Stomach smooth muscle (tissue), 2 donors: Measurements from ENCODE around the gene TBCD.
A peak's percentile ranks its signal among the peaks of the same experiment; 100 is the strongest.

ENCODE experiments used
- H3K27ac ChIP-seq: one replicate; pipeline ENCODE4 v1.7.0; 2013; ENCODE audit warnings: mild to moderate bottlenecking, low read length, inconsistent platforms
- H3K27me3 ChIP-seq, 2 donors: one replicate each; pipeline ENCODE4 v1.7.0; 2013; ENCODE audit warnings: low read length in 2 of 2; ENCODE audit not compliant: insufficient read depth in 2 of 2, control insufficient read depth in 1 of 2
- H3K36me3 ChIP-seq, 2 donors: one replicate each; pipeline ENCODE4 v1.7.0; 2013; ENCODE audit warnings: low read length in 2 of 2; ENCODE audit not compliant: control insufficient read depth in 2 of 2, insufficient read depth in 2 of 2
- H3K4me1 ChIP-seq: one replicate; pipeline ENCODE4 v1.7.0; 2013; ENCODE audit warnings: low read length; ENCODE audit not compliant: control insufficient read depth, insufficient read depth
- H3K4me3 ChIP-seq, 2 donors: one replicate each; pipeline ENCODE4 v1.7.0; 2013; ENCODE audit warnings: low read length in 2 of 2
- H3K9ac ChIP-seq, 2 donors: one replicate each; pipeline ENCODE4 v1.7.0; 2013; ENCODE audit warnings: low read length in 2 of 2, mild to moderate bottlenecking in 1 of 2
- H3K9me3 ChIP-seq, 2 donors: one replicate each; pipeline ENCODE4 v1.7.0; 2013; ENCODE audit warnings: low read length in 2 of 2; ENCODE audit not compliant: control insufficient read depth in 2 of 2
- donor health status: healthy.
- donor health status: Pancreatic carcinoma.

The TBCD gene

DNA sequence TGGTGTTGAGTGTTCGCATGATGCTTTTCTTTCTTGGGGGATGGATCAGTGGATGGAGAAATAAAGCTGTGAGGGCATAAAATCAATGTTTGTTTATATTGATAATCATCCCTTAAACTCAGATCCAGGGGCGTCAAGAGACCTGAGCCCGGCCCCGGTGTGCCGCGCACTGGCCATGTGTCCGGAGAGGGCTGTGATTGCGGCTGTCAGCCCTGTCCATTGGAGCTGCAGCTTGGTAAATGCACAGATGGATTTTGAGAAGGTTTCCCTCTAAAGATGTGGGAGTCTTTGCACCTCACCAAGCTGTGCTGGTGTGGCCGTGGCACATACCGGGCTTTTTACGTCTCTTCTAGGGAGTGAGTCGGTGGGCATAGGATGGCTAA lies 109.5 kb downstream of the TBCD start:
- Histone ChIP-seq H3K27ac (no peak overlapping the region), H3K36me3 (no peaks in the 10 kb centered on the region), H3K27me3 (no peaks in the 10 kb centered on the region), H3K9me3 (no peaks in the 10 kb centered on the region), H3K4me3 (no peak overlapping the region), H3K9ac (no peak overlapping the region), H3K4me1 (peaks cover 18% of the 10 kb centered on the region)

DNA sequence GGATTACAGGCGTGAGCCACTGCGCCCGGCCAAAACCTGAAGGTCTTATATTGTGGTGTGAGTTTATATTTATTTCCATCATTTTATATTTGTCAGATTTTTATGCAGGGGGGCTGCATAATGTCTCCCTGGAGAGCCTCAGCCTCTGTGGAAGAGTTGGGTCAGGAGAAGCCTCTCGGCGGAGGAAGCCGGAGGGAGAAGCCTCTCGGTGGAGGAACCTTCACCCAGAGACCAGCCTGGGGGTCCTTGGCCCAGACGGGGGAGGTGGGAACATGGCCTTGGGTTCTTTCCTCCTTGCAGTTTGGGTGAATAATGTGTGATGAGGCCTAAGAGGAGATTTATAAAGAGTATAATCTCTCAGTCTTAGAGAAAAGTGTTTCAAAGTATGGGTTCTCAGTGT lies 110.3 kb downstream of the TBCD start:
- Histone ChIP-seq H3K27me3 (no peaks in the 10 kb centered on the region), H3K9me3 (no peaks in the 10 kb centered on the region), H3K9ac (no peak overlapping the region), H3K4me1 (peaks cover 22% of the 10 kb centered on the region), H3K27ac (no peak overlapping the region), H3K4me3 (no peak overlapping the region), H3K36me3 (no peaks in the 10 kb centered on the region)

DNA sequence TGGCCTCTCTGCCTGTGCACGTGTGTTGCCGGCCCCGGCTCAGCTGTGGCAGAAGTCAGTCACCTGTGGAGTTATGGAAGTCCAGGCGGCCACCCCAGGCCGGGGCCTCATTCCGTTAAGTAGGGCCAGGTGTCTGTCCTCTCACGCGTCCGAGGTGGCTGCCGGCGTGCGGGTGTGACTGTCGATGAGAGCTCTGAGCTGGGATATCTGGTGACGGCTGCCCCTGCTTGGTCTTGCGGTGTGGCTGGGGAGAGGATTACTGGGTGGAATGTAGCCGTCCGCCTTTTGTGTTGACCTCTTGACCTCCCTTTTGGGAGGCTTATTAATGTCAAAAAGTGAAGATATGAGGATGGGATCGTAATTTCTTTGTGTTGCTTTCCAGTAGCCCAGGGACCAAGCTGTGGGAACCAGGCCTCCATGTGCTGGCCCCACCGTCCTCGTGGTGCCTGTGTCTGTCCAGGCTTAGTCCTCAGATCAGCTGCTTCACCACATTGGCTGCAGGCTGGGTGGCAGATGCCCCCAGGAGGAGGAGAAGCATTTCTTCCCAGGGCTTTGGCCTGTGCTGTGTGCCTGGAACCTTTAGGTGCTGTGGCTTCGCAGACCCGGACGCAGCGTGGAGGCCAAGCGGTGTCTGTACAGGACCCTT lies 111.0 kb downstream of the TBCD start:
- H3K4me3 ChIP-seq, result no peak overlapping the region
- H3K4me1 ChIP-seq, result peaks cover 22% of the 10 kb centered on the region
- H3K27ac ChIP-seq, result no peak overlapping the region
- no peaks in the 10 kb centered on the region for H3K9me3 ChIP-seq
- no peaks in the 10 kb centered on the region for H3K36me3 ChIP-seq
- H3K27me3 ChIP-seq, result no peaks in the 10 kb centered on the region
- H3K9ac ChIP-seq, result no peak overlapping the region

DNA sequence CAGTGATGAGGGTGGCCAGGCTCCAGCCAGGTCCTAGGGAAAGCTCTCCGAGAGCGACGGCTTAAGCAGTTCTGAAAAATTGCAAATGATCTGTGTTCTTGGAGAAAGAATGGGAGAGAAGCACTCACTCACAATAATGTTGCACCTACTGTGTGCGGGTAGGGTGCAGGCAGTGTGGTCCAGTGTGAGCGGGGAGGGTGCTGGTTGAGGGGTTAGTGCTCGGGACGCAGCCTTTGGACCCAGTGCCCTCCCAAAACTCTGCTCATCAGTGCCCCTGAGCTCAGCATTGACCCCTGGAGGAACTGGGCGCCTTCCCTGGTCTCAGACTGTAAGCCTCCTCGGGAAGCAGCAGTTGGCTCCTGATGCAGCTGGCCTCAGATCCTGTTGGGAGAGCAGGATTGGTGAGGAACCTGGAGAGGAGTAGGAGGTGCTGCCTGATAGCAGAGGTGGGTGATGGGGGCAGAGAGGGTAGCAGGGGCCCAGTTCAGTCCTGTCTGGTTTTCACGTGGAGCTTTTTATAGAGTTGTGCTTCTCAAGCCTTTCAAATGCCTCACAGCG lies 111.6 kb downstream of the TBCD start:
- Histone ChIP-seq H3K36me3 (no peaks in the 10 kb centered on the region), H3K4me1 (peaks cover 22% of the 10 kb centered on the region), H3K27ac (peak overlapping the region; percentile 11)

DNA sequence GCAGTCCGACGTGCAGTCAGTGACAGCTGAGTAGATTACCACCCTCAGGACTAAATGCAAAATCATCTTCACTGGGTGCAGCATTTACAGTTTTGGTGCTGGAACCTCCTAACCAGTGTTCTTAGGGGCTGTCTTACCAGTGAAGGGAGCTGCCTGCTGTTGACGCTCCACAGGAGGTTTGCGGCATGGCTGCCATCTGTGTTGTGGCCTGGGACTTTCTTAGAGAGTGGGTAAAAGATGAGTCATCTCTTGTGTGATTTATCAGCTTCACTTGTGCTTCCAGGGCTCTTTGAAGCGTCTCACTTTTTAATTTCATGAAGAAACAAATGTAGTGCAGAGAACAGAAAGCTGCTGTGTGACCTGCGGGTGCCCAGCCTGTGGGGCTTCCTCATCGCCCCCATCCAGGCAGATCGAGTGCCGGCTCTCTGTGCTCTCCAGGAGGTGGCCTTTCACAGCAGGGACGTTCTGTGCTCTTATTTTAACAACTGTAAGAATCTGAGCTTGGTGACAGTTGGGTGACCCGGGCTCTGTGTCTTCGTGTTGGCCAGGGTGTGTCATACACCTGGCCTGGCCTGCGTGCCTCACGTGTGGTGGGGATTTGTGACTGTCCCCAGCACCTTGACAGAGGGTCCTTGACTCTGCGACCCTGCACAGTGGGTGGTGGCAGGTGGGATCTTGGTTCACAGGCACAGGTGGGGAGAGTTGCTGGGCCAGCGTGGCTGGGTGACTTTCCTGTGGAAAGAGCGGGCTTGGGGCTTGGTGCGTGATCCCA lies 112.3 kb downstream of the TBCD start:
- no peaks in the 10 kb centered on the region for H3K36me3 ChIP-seq
- H3K27me3 ChIP-seq, result no peaks in the 10 kb centered on the region
- peak overlapping the region in 1 of 2 donors; percentile 29 for H3K9ac ChIP-seq
- no peak overlapping the region for H3K4me3 ChIP-seq
- peak overlapping the region; percentile 11 for H3K27ac ChIP-seq
- peaks cover 22% of the 10 kb centered on the region for H3K4me1 ChIP-seq
- H3K9me3 ChIP-seq, result no peaks in the 10 kb centered on the region

More for the DNA sequence above, 111.6 kb downstream of the TBCD start:
- no peaks in the 10 kb centered on the region for H3K27me3 ChIP-seq
- no peaks in the 10 kb centered on the region for H3K9me3 ChIP-seq
- H3K9ac ChIP-seq, result no peak overlapping the region
- H3K4me3 ChIP-seq, result no peak overlapping the region

DNA sequence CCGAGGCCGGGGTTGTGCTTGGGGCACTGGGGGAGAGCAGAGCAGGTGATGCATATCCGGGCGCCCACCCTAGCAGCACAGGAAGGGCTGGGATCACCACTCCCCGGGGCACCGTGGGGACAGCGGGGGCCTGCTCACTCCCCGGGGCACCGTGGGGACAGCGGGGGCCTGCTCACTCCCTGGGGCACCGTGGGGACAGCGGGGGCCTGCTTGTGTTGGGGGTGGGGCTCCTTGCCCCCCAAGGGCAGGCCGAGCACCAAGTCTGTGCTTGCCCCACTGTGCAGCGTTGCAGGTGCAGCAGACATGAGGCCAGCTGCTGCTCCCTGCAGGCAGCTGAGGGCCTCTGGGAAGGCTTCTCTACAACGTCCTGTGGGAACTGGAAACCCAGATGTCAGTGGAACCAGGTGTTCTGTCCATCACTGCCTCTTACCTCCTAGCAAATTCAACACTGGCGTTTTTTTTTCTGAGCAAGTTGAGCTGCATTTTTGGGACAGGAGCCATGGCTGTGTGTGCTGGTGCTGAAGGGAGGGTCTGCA lies 112.9 kb downstream of the TBCD start:
- no peaks in the 10 kb centered on the region for H3K9me3 ChIP-seq
- H3K27ac ChIP-seq, result no peak overlapping the region
- H3K4me3 ChIP-seq, result no peak overlapping the region
- no peaks in the 10 kb centered on the region for H3K36me3 ChIP-seq
- H3K27me3 ChIP-seq, result no peaks in the 10 kb centered on the region
- no peak overlapping the region for H3K9ac ChIP-seq
- H3K4me1 ChIP-seq, result peaks cover 20% of the 10 kb centered on the region

DNA sequence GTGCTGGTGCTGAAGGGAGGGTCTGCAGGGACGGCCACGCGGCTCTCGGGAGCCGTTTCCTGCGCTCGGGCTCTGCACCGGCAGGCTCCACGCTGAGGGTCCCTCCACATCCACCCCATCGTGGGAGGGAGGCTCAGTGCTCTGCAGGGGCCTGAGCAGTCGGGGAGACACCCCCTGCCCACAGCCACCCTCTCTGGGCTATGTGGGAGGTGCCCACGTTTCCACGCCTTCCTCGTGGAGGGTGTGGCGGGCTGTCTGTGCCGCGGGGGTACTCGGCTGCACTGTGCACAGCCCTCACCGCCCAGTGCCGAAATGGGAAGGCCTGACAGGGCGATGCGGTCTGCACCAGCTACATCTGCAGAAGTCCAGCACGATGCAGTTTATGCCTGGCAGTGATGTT lies 113.4 kb downstream of the TBCD start:
- Histone ChIP-seq H3K27me3 (no peaks in the 10 kb centered on the region), H3K4me1 (peaks cover 19% of the 10 kb centered on the region), H3K27ac (no peak overlapping the region), H3K9ac (no peak overlapping the region), H3K36me3 (peaks cover 0 to 3% of the 10 kb centered on the region in 2 donors), H3K9me3 (no peaks in the 10 kb centered on the region), H3K4me3 (no peak overlapping the region)

DNA sequence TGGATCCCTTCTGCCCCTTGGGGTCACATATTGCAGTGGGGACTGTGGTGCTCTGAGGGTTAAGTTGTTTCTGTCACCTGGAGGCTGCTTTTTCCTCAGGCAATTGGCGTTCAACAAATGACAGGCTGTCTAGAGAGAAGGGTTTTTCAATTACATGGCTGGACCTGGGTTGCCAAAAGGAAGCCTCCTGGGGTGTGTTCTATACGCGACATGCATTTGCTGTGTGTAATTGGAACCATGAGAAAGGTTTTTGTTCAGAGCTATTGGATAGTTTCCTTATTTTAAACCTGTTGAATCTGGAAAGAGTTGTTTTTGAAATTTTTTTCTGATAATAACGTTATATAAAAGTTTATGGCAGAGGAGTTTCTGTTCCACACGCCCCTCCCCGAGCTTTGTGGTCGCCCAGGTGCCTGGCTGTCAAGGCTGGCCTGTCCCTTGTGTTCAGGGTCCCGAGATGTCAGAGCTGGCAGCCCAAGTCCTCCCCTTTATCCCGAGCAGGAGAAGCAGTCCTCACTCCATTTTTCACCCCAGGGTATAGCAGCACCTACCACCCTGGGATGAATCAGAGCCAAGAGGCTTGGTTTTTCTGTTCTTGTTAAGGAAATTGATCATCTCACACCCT lies 114.0 kb downstream of the TBCD start:
- Histone ChIP-seq H3K9ac (no peak overlapping the region), H3K4me1 (peaks cover 19% of the 10 kb centered on the region), H3K9me3 (no peaks in the 10 kb centered on the region), H3K4me3 (no peak overlapping the region), H3K27ac (no peak overlapping the region), H3K36me3 (peaks cover 1 to 8% of the 10 kb centered on the region in 2 donors), H3K27me3 (no peaks in the 10 kb centered on the region)

DNA sequence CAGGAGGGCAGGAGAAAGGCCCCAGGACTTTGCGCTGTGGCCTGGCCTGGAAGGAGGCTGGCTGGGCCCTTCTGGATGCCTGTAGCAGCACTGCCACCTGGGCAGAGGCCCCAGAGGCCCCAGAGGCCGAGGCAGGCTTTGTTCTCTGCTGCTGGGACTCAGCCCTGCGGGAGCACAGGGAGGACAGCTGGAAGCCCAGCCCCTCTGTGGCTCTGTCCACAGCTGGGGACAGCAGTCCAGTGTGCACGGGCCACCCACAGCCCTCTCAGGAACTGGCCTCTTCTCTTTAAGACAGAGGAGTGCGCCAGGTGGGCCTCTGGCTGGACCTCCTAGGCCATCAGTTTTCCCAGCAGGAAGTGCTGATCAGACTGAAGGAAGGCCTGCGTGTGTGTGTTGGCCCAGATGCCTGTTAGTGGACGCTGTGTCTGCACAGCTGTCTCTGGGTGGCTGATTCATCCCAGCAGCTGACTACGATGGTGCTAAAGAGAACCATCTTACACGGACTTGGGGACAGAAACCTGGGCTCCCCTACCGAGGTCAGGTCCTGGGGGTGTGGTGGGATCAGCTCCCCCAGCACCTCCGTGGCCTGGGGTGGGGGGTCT lies 114.8 kb downstream of the TBCD start:
- Histone ChIP-seq H3K36me3 (peaks cover 4 to 11% of the 10 kb centered on the region in 2 donors), H3K4me1 (peaks cover 19% of the 10 kb centered on the region), H3K4me3 (no peak overlapping the region), H3K27me3 (no peaks in the 10 kb centered on the region), H3K9me3 (no peaks in the 10 kb centered on the region), H3K9ac (peak overlapping the region in 1 of 2 donors; percentile 36), H3K27ac (no peak overlapping the region)

DNA sequence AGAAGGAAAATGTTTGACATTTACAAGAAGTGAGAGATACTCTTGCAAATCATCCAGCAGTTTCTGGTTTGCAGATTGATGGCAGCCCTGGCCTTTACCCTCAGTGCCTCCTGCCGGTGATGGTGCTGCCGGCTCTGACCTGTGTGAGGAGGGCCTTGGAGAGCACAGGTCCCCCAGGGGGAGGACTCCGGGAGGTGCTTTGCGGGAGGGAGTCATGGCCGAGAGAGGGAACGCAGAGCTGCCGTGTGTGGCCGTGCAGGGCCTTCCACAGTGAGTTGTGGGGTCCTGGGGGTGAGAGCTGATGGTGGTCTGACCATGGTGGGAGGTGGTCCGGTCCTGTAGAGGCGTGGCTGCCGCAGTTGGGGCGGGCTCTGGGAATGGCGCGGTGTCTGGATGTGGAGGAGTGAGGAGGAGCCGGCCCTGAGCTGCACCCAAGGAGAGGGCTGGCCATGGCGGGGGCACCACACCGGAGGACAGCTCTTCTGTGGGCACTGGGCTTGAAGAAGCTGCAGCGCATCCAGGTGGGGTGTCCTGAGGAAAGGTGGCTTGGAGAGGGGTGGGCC lies 116.0 kb downstream of the TBCD start:
- peaks cover 22% of the 10 kb centered on the region for H3K4me1 ChIP-seq
- no peaks in the 10 kb centered on the region for H3K27me3 ChIP-seq
- no peak overlapping the region for H3K9ac ChIP-seq
- no peaks in the 10 kb centered on the region for H3K9me3 ChIP-seq
- no peak overlapping the region for H3K4me3 ChIP-seq
- H3K36me3 ChIP-seq, result peaks cover 4 to 14% of the 10 kb centered on the region in 2 donors
- H3K27ac ChIP-seq, result no peak overlapping the region
